GM21529 (cell line): ENCODE results near the gene OTOP2.
"Not testable (repeated sequence)": the region's sequence is repeated elsewhere in the genome, so short reads cannot be mapped to it uniquely, and the experiment has no call there.

Experiments
- ATAC-seq: cut with Tn5 transposase; IDR thresholded peaks from one replicate; pipeline ENCODE4 v1.9.1; 2021; ENCODE audit not compliant: unreplicated experiment

Gene OTOP2

GRCh38 chr17:74900208-74900607 lies 23.9 kb upstream of the OTOP2 start:
- ATAC-seq: no peak

DNA sequence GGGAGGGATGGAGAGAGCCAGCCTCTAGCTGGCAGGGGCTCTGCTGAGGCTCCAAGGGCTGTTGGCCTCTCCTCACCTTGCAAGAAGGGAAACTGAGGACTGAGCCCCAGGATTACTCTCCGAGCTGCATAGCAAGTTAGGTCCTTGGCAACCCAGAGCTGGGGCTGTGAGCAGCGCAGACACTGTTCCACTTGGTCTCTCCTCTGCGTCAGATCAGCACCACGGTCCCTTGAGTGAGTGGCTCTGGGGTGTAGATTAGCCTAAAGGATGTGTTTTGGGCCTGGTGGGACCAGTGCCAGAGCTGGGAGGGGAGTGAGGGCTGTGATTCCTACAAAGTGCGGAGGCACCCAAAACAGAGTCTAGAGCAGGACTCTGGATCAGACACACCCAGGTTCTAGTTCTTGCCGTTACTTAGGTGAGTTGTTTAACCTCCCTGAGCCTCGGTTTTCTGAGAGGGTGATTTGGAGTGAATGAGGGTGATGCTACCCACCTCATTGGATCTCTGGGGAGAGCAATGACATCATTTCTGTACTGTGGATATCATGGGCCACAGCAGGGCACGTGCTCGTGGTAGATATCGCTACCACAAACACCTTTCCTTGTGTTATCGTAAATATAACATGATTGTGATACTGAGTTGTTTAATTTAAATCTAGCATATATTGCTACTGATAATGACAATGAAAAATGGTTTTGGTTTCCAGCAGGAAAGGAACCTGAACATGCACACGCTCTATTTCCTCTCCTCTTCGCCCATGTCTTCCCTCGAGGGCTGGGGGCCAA lies 22.5 kb upstream of the OTOP2 start:
- ATAC-seq: no peak

- no peak for ATAC-seq
Observed at GRCh38 chr17:74903034-74903433, 21.0 kb upstream of the OTOP2 start.

DNA sequence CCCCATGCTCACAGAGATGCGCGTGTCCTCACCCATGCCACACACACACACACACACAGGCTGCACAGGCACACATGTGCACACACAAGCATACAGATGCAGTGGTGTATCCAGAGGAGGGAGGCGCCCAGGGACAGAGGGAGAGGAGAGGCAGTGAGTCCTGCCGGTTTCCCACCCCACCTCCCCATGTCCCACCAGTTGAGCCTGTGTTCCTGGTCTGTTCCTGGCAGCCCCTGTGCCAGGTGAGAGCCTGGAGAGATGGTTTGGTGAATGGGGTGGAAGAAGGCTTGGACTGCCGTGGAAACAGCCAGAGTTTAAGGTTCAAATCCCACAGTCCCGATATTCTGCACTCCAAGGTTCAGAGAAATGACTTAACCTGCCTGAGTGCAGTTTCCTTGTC lies 20.4 kb upstream of the OTOP2 start:
- ATAC-seq: no peak

GRCh38 chr17:74904687-74905409 lies 19.2 kb upstream of the OTOP2 start:
- no peak for ATAC-seq

GRCh38 chr17:74906214-74906793 lies 17.8 kb upstream of the OTOP2 start:
- not testable (repeated sequence) for ATAC-seq

DNA sequence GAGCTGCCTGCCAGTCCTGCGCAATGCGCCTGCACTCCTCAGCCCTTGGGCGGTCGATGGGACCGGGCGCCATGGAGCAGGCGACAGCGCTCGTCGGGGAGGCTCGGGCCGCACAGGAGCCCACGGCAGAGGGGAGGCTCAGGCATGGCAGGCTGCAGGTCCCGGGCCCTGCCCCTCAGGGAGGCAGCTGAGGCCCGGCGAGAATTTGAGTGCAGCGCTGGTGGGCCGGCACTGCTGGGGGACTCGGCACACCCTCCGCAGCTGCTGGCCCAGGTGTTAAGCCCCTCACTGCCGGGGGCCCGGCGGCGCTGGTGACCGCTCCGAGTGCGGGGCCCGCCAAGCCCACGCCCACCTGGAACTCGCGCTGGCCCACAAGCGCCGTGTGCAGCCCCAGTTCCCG lies 17.1 kb upstream of the OTOP2 start:
- ATAC-seq: no peak

DNA sequence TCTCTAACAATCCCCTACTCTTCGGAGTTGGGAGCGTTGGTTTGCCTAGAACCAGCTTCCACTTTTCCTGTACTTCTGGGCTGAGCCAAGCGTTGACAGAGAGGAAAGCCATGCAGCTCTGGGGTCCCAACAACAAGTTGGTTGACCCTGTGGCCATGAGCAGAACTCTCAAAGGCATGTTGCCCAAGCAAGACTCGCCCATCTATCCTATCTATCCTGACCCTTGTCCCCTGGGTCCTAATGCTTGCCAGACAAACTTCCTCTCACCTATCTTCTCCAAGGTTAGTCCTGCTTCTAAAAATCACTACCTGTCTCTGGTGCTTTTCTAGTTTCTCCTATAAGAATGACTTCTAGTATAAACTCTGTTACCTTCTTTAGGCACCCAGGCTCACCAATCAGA lies 15.0 kb upstream of the OTOP2 start:
- not testable (repeated sequence) for ATAC-seq

DNA sequence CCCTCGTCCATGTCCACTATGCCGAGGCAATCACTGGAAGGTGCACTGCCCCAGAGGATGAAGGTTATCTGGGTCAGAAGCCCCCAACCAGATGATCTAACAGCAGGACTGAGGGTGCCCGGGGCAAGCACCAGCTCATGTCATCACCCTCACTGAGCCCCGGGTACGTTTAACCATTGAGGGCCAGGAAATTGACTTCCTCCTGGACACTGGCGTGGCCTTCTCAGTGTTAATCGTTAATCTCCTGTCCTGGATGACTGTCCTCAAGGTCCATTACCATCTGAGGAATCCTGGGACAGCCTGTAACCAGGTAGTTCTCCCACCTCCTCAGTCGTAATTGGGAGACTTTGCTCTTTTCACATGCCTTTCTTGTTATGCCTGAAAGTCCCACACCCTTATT lies 12.7 kb upstream of the OTOP2 start:
- ATAC-seq: not testable (repeated sequence)

DNA sequence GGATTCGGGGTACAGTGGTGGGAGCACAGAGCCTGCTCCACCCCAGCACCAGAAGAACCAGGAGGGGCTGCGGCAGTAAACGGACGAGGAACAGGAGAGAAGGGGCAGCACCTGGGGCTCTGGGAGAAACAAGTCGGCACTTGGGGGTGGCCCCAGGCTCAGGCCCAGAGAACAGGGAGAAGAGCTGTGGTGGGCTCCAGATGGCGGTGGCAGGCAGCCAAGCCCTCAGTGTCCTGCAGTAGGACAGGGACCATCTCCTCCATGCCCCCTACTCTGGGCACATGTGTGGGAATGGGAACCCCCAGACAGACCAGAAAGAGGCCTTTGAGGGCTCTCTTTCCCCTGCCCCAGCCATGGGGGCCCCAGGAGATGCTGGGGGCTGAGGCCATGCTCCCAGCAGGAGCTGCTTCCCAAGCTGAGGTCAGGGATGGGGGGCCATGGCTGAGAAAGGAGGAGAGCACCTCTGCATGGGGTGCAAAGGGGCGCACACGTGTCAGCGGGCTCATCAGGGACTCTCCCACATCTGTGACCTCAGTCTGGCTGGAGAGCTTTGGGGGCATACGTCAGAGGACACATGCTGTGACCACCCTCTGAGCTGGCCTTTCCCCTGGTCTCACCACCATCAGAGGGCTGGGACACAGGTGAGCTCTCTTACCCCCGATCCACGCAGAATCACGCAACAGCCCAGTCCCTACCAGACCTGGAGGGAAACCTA lies 7.8 kb upstream of the OTOP2 start:
- no peak for ATAC-seq

GRCh38 chr17:74916851-74917199 lies 7.2 kb upstream of the OTOP2 start:
- ATAC-seq: no peak

DNA sequence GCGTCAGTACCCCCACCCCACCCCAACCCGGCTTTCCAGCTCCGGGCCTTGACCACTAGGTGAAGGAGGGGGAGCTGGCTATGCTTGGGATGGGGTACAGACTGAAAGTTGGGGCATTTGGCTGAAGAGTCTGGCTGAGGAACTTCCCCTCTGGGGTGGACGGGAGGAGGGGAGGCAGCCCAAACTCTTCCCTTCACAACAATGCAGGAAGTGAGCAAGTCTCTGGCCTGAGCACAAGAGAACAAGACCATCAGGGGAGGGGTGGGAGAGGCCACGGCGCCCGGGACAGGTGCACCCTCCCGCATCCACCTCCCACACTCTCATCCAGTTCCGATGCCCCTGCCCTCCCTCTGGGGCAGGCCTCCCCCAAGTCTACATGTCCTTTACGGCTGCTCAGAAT lies 6.6 kb upstream of the OTOP2 start:
- no peak for ATAC-seq

- ATAC-seq: no peak
Observed at GRCh38 chr17:74918906-74919305, 5.2 kb upstream of the OTOP2 start.

GRCh38 chr17:74919440-74920305 lies 4.4 kb upstream of the OTOP2 start:
- ATAC-seq: no peak

DNA sequence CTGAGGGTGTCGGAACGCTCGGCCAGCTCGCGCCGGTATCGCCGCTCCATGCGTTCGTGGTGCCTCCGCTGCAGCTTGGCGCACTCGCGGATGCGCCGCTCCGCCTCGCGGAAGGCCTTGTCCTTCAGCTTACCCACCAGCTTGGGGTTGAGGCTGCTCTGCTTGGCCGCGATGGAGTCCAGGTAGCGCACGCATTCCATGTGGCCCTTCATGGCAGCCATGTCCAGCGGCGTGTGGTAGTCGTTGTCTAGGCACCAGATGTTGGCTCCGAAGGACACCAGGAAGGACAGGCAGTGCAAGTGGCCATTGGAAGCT lies 3.8 kb upstream of the OTOP2 start:
- ATAC-seq: no peak

DNA sequence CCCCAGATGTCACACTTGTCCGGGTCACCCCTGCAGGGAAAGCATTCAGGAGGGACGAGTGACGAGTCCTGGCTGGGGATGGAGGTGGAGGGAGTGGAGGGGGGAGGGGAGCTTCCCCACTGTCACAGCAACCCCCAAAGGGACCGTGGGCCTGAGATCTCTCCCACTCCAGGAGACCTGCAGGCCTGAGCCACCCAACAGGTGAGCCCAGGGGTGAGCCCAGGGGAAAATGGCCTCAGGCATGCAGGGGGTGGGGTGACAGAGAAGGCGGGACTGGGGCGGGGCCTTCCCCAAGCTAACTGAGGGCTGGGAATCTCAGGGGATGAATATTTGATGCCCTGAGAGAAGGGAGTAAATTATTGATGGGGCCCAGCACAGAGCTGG lies 3.4 kb upstream of the OTOP2 start:
- ATAC-seq: no peak

DNA sequence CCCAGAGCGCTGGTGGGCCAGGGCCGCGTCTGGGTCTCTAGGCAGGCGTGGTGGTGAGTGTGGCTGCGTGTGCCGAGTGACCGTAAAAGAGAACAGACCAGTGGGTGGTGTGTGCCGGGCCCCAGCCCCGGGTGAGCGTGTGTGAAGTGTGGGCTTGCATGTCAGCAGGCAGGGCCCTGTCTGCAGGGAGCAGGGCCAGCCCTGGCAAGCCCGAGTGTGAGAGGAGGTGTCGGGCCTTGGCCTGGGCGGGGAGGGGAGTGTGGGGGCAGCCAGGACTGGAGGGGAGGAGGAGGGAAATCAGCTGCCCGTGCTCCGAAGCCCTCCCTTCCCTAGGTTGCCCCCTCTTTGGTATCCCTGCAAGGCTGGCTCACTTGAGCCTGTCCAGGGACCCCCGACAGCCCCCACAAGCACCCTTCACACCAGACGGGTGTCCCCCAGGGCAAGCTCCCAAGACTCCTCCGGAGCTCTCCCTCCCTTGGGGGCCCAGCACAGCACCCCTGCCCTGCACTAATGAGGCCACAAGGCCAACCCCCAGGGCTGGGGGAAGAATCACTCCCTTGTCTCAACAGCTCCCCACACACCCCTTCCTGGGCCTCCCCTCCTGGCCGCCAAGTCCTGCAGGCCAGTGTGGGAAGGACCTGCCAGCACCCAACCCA lies 2.9 kb upstream of the OTOP2 start:
- ATAC-seq: no peak

GRCh38 chr17:74921769-74922168 lies 2.3 kb upstream of the OTOP2 start:
- ATAC-seq: no peak

DNA sequence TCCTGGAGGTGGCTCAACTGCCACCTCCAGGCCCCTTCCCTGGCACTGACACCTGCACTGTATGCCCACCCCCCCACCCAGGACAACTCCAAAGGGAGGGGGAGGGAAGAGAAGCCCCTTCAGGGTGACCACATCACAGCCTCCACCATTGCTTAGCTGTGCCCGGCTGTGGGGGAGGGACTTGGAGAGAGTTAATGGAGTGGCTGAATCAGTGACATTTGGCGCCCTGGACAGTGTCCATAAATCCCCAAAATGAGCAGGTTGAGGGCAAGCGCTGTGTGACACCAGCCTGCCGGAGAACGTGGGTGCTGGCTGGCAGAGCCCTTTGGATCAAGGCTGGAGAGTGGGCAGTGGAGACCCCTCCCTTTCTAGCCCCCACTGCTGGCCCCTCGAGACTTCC lies 1.9 kb upstream of the OTOP2 start:
- no peak for ATAC-seq
